Measurements from ENCODE around the gene GAPDHS. TPM values are rescaled to one million over a fixed set of nuclear protein-coding genes. Genes with fewer than 3 reads are reported as not detected.
A peak's percentile ranks its signal among the peaks of the same experiment; 100 is the strongest.

The GAPDHS gene
- polyA plus RNA-seq, 6 donors from 2014 or later: not detected

DNA sequence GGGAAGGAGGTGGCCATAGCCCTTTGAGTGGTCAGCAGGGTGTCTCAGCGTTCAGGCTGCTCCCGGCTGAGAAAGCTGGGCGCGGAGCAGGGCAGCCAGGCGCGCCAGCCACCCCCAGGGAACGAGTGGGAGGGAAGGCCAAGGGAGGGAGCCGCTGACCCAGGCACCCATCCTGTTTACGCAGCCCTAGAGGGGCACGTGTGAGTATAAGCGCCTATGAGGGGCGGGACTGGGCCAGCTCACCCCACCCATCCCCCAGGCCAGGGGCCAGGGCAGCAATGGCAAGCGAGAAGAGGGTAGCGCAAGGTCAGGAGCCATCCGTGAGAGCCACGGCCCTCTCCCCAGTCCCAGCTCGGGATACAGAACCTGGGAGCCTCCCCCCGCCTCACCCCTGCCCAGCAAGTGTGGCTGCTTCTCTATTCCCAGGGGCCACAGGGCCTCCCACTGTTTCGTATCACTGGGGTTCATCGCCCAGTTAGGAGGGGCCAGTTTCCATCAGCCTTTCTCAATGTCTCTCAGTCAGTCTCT lies 18.9 kb upstream of the GAPDHS start:
- DNase-seq (no peak), ATAC-seq (ENCODE audit: low read depth in 2 of 2) (no peak)
- Mint-ChIP-seq H3K4me1 (peaks cover 12 to 16% (median 14%) of the 10 kb centered on the region in 3 donors), H3K27me3 (peaks cover 32 to 74% (median 70%) of the 10 kb centered on the region in 3 donors), H3K27ac (no peak overlapping the region), H3K36me3 (no peaks in the 10 kb centered on the region), H3K9me3 (no peaks in the 10 kb centered on the region), H3K4me3 (no peak overlapping the region)

DNA sequence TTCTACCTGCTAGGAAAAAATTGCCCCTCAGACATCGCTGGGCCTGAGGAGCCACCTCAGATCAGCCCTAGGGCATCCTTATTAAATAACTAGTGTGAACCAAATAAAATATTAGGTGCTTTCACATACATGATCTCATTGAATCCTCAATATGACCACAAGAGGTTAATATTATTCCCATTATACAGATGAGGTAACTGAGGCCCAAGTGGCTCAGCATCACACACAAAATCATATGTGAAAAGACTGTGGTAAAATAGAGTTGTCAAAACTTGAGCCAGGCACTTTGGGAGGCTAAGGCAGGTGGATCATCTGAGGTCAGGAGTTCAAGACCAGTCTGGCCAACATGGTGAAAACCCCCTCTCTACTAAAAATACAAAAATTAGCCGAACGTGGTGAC lies 16.9 kb upstream of the GAPDHS start:
- DNase-seq (no peak), ATAC-seq (ENCODE audit: low read depth in 2 of 2) (no peak)
- Mint-ChIP-seq H3K9me3 (no peaks in the 10 kb centered on the region), H3K4me3 (no peak overlapping the region), H3K27me3 (peaks cover 32 to 62% (median 60%) of the 10 kb centered on the region in 3 donors), H3K36me3 (no peaks in the 10 kb centered on the region), H3K4me1 (peaks cover 0 to 4% (median 3%) of the 10 kb centered on the region in 3 donors), H3K27ac (no peak overlapping the region)

DNA sequence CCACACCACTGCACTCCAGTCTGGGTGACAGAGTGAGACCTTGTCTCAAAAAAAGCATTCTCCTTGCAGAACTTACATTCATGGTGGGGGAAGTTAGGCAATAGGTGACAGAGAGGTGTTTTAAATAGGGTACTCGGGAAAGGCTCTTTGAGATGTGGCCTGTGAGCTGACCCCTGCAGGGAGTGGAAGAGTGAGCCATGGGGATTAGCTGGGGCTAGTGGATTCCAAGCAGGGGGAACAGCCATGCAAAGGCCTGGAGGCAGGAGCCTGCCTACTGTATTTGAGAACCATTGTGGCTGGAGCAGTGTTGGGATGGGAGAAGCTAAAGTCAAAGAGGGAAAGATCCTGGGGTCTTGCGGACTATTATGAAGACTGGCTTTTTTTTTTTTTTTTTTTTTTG lies 15.9 kb upstream of the GAPDHS start:
- no peaks in the 10 kb centered on the region for H3K9me3 Mint-ChIP-seq
- H3K4me1 Mint-ChIP-seq: peaks cover 0 to 4% (median 0%) of the 10 kb centered on the region in 3 donors
- no peak overlapping the region for H3K4me3 Mint-ChIP-seq
- H3K27ac Mint-ChIP-seq: no peak overlapping the region
- ATAC-seq (ENCODE audit: low read depth in 2 of 2) (no peak), DNase-seq (no peak)
- no peaks in the 10 kb centered on the region for H3K36me3 Mint-ChIP-seq
- peaks cover 32 to 53% (median 51%) of the 10 kb centered on the region in 3 donors for H3K27me3 Mint-ChIP-seq

DNA sequence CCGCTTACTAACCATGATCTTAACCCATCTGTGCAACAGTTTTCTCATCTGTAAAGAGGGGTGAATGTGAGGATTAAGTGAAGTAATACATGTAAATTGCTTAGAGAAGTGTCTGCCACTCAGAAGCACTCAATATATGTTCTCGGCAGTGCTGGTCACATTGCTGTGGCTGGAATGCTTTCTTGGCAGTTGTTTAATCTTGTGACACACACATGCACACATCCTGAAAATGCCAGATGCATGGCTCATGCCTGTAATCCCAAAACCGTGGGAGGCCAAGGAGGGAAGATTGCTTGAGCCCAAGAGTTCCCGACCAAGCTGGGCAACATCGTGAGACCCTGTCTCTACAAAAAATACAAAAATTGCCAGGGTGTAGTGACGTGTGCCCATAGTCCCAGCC lies 14.9 kb upstream of the GAPDHS start:
- no peak overlapping the region for H3K4me3 Mint-ChIP-seq
- H3K4me1 Mint-ChIP-seq: peaks cover 0 to 7% (median 0%) of the 10 kb centered on the region in 3 donors
- no peaks in the 10 kb centered on the region for H3K36me3 Mint-ChIP-seq
- H3K27me3 Mint-ChIP-seq: peaks cover 31 to 50% (median 43%) of the 10 kb centered on the region in 3 donors
- no peak for DNase-seq
- H3K9me3 Mint-ChIP-seq: no peaks in the 10 kb centered on the region
- no peak overlapping the region for H3K27ac Mint-ChIP-seq
- ATAC-seq (ENCODE audit: low read depth in 2 of 2): no peak

DNA sequence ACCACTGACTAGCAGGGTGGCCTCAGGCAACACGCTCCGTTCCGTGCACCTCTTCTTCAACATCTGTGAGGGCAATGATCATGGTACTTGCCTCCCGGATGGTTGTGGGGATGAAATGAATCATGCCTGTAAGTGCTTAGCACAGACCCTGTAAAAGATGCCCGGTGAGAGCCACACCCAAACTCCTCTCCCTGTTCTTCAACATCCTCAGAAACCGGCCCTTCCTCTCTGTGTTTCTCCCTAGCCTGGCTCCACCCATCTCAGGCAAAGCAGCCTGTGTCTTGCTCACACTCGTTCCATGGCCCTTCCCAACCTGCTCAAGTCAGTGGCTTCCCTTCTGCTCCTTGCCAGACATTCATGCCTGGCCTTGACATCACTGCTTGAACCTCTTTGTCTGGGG lies 14.0 kb upstream of the GAPDHS start:
- Mint-ChIP-seq H3K27ac (no peak overlapping the region), H3K4me1 (peaks cover 0 to 7% (median 0%) of the 10 kb centered on the region in 3 donors), H3K27me3 (peaks cover 29 to 47% (median 40%) of the 10 kb centered on the region in 3 donors), H3K4me3 (no peak overlapping the region), H3K36me3 (no peaks in the 10 kb centered on the region), H3K9me3 (no peaks in the 10 kb centered on the region)
- ATAC-seq (ENCODE audit: low read depth in 2 of 2): no peak
- DNase-seq: no peak

DNA sequence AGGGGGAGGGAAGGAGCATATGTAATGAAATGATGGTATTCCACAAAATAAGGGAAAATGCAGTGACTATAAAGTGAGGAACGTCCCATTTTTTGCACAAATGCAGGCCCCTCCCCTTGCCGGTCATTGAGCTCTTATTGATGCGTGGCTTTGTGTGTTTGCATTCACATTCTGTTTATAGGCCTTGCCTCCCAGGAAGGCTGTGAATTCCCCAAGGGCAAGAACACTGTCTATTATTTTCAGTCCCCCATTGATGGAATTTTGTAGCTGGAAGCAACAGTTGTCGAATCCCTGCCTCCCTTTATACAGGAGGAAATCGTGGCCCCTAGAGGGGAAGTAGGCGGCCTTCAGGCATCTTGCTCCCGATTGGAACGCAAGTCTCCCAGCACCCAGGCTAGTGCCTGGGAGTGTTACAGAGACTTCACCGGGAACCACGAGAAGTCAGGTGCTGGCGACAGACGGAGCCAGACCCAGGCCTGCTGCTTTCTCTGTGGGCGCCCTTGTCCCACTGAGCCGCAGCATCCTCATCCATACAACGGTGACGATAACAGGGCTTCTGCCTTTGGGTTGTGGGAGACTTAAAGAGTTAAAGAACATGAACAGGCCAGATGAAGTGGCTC lies 12.0 kb upstream of the GAPDHS start:
- Mint-ChIP-seq H3K4me3 (no peak overlapping the region), H3K27me3 (peaks cover 24 to 46% (median 34%) of the 10 kb centered on the region in 3 donors), H3K27ac (no peak overlapping the region), H3K4me1 (peaks cover 0 to 4% (median 0%) of the 10 kb centered on the region in 3 donors), H3K36me3 (no peaks in the 10 kb centered on the region), H3K9me3 (no peaks in the 10 kb centered on the region)
- ATAC-seq (ENCODE audit: low read depth in 2 of 2) (no peak), DNase-seq (no peak)

DNA sequence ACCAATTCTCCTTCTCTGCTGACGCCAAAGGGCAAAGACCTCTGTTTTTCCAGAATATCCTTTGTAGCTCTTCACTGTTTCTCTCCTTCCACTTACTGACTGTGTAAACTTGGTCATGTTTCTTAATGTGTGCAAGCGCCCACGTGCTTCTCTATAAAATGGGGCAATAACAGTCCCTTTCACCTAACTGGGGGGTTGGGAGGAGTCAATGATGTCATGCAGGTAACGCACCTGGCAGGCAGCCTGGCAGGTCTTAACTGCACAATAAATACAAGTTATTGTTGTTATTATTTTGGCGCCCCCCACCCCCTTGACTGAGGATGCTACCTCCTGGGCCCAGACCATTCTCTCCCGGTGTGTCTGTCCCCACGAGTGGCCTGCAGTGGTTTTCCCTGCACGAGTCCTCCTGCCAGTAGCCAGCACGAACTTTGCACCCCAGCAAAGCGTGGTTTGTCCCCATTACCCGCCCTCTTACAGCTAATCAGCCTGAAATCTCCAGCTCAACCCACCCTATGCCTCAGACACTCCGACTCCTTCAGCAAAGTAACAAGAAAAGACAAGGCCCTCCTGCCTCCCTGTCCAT lies 10.4 kb upstream of the GAPDHS start:
- peak overlapping the region in 1 of 8 donors; percentile 0 for H3K4me3 Mint-ChIP-seq
- no peak for DNase-seq
- ATAC-seq (ENCODE audit: low read depth in 2 of 2): no peak
- H3K27me3 Mint-ChIP-seq: peaks cover 20 to 53% (median 39%) of the 10 kb centered on the region in 3 donors
- H3K27ac Mint-ChIP-seq: peak overlapping the region in 1 of 6 donors; percentile 74
- H3K36me3 Mint-ChIP-seq: peaks cover 0 to 10% of the 10 kb centered on the region in 2 donors
- H3K9me3 Mint-ChIP-seq: no peaks in the 10 kb centered on the region
- H3K4me1 Mint-ChIP-seq: peaks cover 0 to 4% (median 0%) of the 10 kb centered on the region in 3 donors

DNA sequence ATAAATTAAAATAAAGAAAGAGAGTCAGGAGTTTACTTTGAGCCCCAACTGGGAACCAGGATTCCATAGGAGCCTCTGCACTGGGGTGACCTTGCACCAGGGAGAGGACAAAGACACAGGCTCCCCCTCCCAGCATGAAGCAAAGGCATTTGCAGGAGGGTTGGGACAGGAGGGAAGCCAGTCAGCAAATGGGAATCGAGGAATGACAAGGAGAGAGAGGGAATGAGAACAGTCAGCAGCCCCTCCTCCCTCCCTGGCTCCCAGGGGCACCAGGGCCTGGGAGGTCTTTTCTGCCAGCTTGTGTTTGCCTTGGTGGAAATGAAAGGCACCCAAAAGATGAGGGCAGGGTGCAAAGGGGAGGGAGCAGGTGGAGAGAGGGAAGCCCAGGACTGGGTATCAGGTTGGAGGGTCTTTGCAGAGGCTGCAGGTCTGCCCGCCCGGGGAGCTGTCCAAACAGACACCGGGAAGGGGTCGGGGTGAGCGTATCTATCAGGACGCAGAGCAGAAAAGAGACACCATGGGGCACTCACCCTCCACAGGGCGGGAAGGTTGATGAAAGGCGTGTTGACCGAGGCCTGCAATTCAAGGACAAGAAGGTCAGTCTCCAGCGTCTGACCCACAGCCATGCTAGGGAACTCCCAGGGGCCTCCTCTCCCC lies 8.9 kb upstream of the GAPDHS start:
- Mint-ChIP-seq H3K27me3 (peaks cover 24 to 58% (median 50%) of the 10 kb centered on the region in 3 donors), H3K36me3 (peaks cover 0 to 21% of the 10 kb centered on the region in 2 donors), H3K4me1 (peaks cover 0 to 4% (median 0%) of the 10 kb centered on the region in 3 donors), H3K9me3 (no peaks in the 10 kb centered on the region), H3K27ac (peak overlapping the region in 1 of 6 donors; percentile 32), H3K4me3 (no peak overlapping the region)
- ATAC-seq (ENCODE audit: low read depth in 2 of 2) (no peak), DNase-seq (no peak)

DNA sequence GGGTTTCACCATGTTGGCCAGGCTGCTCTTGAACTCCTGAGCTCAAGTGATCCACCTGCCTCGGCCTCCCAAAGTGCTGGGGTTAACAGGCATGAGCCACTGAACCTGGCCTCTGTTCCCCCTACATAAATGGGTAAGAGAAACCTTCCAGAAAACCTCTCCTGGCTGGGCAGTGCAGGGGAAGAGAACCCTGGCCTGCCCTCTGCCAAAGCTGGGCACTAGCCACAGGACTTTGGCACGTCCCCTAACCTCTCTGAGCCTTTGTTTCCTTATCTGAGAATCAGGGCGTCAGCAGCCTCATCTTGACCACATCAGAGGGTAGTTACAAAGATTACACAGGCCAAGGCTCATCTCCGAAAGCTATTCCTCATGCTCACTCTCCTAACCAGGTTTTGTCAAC lies 7.4 kb upstream of the GAPDHS start:
- peaks cover 19 to 66% (median 53%) of the 10 kb centered on the region in 3 donors for H3K27me3 Mint-ChIP-seq
- H3K9me3 Mint-ChIP-seq: no peaks in the 10 kb centered on the region
- H3K27ac Mint-ChIP-seq: no peak overlapping the region
- peak overlapping the region in 1 of 8 donors; percentile 63 for H3K4me3 Mint-ChIP-seq
- peaks cover 0 to 4% (median 0%) of the 10 kb centered on the region in 3 donors for H3K4me1 Mint-ChIP-seq
- H3K36me3 Mint-ChIP-seq: peaks cover 0 to 21% of the 10 kb centered on the region in 2 donors
- ATAC-seq (ENCODE audit: low read depth in 2 of 2): no peak
- no peak for DNase-seq

DNA sequence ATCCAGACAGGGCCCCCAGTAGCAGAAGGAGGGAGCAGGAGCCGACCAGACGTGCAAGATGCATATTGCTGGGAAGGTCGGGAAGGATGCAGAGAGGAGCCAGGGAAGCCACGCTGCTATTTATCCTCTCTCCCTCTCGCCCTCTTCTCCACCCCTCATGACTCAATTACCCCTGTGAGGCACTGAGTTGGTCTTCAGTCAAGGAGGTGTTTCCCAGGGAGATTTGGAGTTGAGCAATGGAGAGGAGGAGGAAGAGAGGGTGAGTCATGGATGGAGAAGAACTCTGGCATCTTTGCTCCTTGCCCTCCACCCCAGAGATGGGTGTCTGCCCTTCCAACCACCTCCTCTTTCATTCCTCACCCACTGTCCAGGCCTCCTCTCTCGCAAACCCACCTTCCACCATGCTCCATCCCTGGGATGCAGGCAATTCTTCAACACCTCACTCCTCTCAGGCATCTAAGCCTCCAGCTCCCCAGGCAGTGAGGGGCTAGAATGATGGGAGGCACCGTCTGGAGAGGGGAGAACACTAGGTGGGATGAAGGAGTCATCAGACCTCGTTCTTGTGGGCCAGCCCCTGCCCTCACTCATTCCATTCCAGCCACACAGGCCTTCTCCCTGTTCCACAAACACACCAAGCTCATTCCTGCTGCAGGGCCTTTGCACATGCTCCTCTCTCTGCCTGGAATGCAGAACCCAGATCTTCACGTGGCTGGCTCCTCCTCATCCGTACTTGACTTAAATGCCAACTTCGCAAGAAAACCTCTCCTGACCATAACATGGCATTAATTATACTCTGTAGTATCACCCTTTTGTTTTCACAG lies 4.8 kb upstream of the GAPDHS start, which contains the start of gene SBSN:
Gene SBSN (minus strand): TSS at position 94 of the 821 bp plus-strand sequence. CDS start 30 bp downstream, at position 64.
- Mint-ChIP-seq H3K9me3 (no peaks in the 10 kb centered on the region), H3K27me3 (peaks cover 27 to 77% (median 69%) of the 10 kb centered on the region in 3 donors), H3K4me1 (peaks cover 6 to 8% (median 8%) of the 10 kb centered on the region in 3 donors), H3K27ac (peak within 1 kb of the TSS in 1 of 6 donors; percentile 87), H3K36me3 (peaks cover 0 to 21% of the 10 kb centered on the region in 2 donors), H3K4me3 (peak within 1 kb of the TSS in 1 of 8 donors; percentile 47)
- DNase-seq (no peak), ATAC-seq (ENCODE audit: low read depth in 2 of 2) (no peak)

DNA sequence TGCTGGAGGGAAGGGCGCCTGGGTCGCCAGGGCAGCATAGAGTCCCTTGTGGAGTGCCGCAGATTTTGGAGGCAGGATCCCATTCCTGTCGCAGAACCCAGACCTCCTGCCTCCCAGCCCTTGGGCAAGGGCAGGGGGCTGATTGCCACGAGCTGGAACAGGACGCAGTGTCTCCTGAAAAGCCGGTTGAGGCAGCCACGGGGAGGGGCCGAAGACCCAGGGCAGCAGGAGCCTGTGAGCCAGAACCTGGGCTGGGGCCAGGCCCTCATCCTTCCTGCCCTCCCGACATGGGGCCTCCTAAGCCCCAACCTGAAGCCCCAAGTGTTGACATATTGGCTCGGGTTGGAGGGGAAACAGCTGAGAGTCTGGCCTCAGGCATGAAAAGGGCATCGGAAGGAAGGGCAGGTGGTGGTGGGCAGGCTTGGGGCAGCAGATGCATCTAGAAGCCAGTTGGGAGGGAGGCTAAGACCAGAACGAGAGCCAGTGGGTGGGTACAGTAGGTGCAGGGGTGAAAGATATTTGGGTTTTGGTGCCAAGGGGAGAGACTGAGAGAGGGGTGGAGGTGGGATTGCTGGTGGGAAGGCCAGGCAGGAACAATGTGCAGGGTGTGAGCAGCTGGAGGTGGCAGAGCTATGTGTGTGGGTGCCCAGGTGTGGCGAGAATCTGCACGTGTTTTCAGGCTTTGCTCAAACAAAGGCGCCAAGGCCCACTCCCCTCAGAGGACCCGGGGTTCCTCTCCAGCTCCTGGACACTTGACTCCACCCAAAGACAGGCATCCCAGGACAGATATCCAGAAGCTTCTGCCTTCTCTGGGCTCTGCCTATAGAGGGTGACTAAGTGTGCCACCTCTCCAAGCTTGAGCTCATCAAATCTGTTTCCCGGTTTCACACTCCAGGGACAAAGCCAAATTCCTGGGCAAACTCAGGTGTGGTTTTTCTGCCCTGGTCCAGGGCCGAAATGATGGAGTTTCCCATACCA lies 3.7 kb upstream of the GAPDHS start:
- Mint-ChIP-seq H3K27me3 (peaks cover 27 to 70% (median 69%) of the 10 kb centered on the region in 3 donors), H3K36me3 (peaks cover 0 to 21% of the 10 kb centered on the region in 2 donors), H3K4me3 (no peak overlapping the region), H3K27ac (peak overlapping the region in 1 of 6 donors; percentile 95), H3K4me1 (peaks cover 13 to 17% (median 15%) of the 10 kb centered on the region in 3 donors), H3K9me3 (no peaks in the 10 kb centered on the region)
- no peak for ATAC-seq (ENCODE audit: low read depth in 2 of 2)
- no peak for DNase-seq

DNA sequence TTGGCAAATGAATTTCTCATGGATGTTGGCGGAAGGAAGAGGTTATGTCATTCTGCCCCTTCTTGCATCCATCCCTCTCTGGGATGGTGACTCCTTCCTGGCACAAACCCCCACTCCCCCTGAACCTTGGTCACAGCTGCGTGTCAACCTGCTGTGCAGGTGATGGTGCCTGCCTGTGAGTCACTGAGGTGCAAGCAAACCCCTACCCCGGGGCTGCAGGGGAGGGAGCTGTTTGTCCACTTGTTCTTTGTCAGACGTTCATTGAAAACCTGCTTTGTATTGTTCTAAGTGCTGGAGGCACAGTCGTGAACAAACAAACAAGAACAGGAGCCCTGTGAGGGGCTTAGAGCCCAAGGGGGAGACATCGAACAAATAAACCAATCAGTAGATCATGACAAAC lies 2.0 kb upstream of the GAPDHS start:
- no peak for DNase-seq
- H3K4me1 Mint-ChIP-seq: peaks cover 15 to 20% (median 16%) of the 10 kb centered on the region in 3 donors
- H3K27me3 Mint-ChIP-seq: peaks cover 27 to 70% (median 64%) of the 10 kb centered on the region in 3 donors
- H3K27ac Mint-ChIP-seq: peak overlapping the region in 1 of 6 donors; percentile 83
- no peak for ATAC-seq (ENCODE audit: low read depth in 2 of 2)
- peaks cover 0 to 21% of the 10 kb centered on the region in 2 donors for H3K36me3 Mint-ChIP-seq
- H3K4me3 Mint-ChIP-seq: peak overlapping the region in 2 of 8 donors; percentile 18 to 62
- H3K9me3 Mint-ChIP-seq: no peaks in the 10 kb centered on the region

Measured in naive B cell (primary cell).